ENCODE data around the gene GAL3ST2.

GRCh38 chr2:241788572-241788971, 11.9 kb downstream of the GAL3ST2 start:
- TF ChIP-seq POLR2A (IDR thresholded peaks at IDR 0.05; ENCODE audit: low read depth, low read length) (no peak), POLR2AphosphoS5 (IDR thresholded peaks at IDR 0.05; ENCODE audit: low read depth, low read length) (no peak), TAF1 (IDR thresholded peaks at IDR 0.05; ENCODE audit: low read depth, low read length) (no peak), SPI1 (IDR thresholded peaks at IDR 0.05; ENCODE audit: low read depth, low read length) (peak; percentile 90)

All from GM12891 (cell line).